ENCODE data around the gene GPR18.

- no peak for TF ChIP-seq SRF (IDR thresholded peaks at IDR 0.05; ENCODE audit: low read depth, low read length)
- no peak for TF ChIP-seq EZH2 (conservative IDR thresholded peaks at IDR 0.05; ENCODE audit: low read depth, low read length)
- TF ChIP-seq FOXK2 (IDR thresholded peaks at IDR 0.05) = no peak
- no peak for TF ChIP-seq ZNF747 (CRISPR knock-in tag; IDR thresholded peaks at IDR 0.05; ENCODE audit: borderline replicate concordance)
- no peak for TF ChIP-seq ZNF274 (CRISPR knock-in tag; IDR thresholded peaks at IDR 0.05)
- TF ChIP-seq SUZ12 (IDR thresholded peaks at IDR 0.05; ENCODE audit: low read depth, low read length) = no peak
- no peak for TF ChIP-seq KLF16 (CRISPR knock-in tag; IDR thresholded peaks at IDR 0.05)
- TF ChIP-seq ASH2L (IDR thresholded peaks at IDR 0.05; ENCODE audit: insufficient read length, low read depth, low read length) = no peak
- no peak for TF ChIP-seq RAD21 (CRISPR knock-in tag; IDR thresholded peaks at IDR 0.05)
Observed at GRCh38 chr13:99266827-99267226, 8.6 kb upstream of the GPR18 start.
